Parathyroid adenoma (tissue), 2 donors: ENCODE data around the gene DOK3.

Source experiments
- H2AFZ ChIP-seq: fragments of 300-600 bp; sonication (generic); one replicate; pipeline ENCODE4 v1.7.0; 2017; ENCODE audit warnings: antibody characterized with exemption, mild to moderate bottlenecking
- H3K27ac ChIP-seq: fragments of 300-600 bp; sonication (generic); one replicate; pipeline ENCODE4 v1.7.0; 2017
- H3K27me3 ChIP-seq: fragments of 300-600 bp; sonication (generic); one replicate; pipeline ENCODE4 v1.7.0; 2017; ENCODE audit warnings: low read length; ENCODE audit not compliant: control insufficient read depth, insufficient read depth
- H3K36me3 ChIP-seq: fragments of 300-600 bp; sonication (generic); one replicate; pipeline ENCODE4 v1.7.0; 2017; ENCODE audit warnings: low read length; ENCODE audit not compliant: control insufficient read depth, insufficient read depth
- H3K4me1 ChIP-seq: fragments of 300-600 bp; sonication (generic); one replicate; pipeline ENCODE4 v1.7.0; 2017; ENCODE audit warnings: control low read depth
- H3K4me2 ChIP-seq: fragments of 300-600 bp; sonication (generic); one replicate; pipeline ENCODE4 v1.7.0; 2017; ENCODE audit warnings: low read length
- H3K4me3 ChIP-seq: fragments of 300-600 bp; sonication (generic); one replicate; pipeline ENCODE4 v1.7.0; 2017; ENCODE audit warnings: low read depth, low read length
- H3K79me2 ChIP-seq: fragments of 300-600 bp; sonication (generic); one replicate; pipeline ENCODE4 v1.7.0; 2017; ENCODE audit warnings: control low read depth
- H3K9ac ChIP-seq: fragments of 300-600 bp; sonication (generic); one replicate; pipeline ENCODE4 v1.7.0; 2017; ENCODE audit warnings: mild to moderate bottlenecking
- H3K9me3 ChIP-seq: fragments of 300-600 bp; sonication (generic); one replicate; pipeline ENCODE4 v1.7.0; 2017; ENCODE audit warnings: low read length; ENCODE audit not compliant: control insufficient read depth
- CTCF ChIP-seq: fragments of 300-600 bp; sonication (generic); IDR thresholded peaks from one replicate; pipeline ENCODE4 v1.7.0; 2017; ENCODE audit warnings: antibody characterized with exemption, mild to moderate bottlenecking
- donor health status: primary hyperparathyroidism.

The DOK3 gene

GRCh38 chr5:177500685-177501522 lies 8.7 kb downstream of the DOK3 start:
- Histone ChIP-seq H3K9me3 (no peaks in the 10 kb centered on the region), H3K36me3 (no peaks in the 10 kb centered on the region), H3K4me1 (peaks cover 13% of the 10 kb centered on the region), H2AFZ (peak overlapping the region; percentile 65), H3K4me3 (no peak overlapping the region), H3K9ac (no peak overlapping the region), H3K4me2 (peak overlapping the region; percentile 19), H3K27me3 (no peaks in the 10 kb centered on the region), H3K79me2 (no peaks in the 10 kb centered on the region), H3K27ac (no peak overlapping the region)
- peak; percentile 96 for TF ChIP-seq CTCF

- H3K9ac ChIP-seq: no peak overlapping the region
- peaks cover 13% of the 10 kb centered on the region for H3K4me1 ChIP-seq
- H3K4me3 ChIP-seq: no peak overlapping the region
- H3K79me2 ChIP-seq: no peaks in the 10 kb centered on the region
- H3K9me3 ChIP-seq: no peaks in the 10 kb centered on the region
- no peak overlapping the region for H2AFZ ChIP-seq
- no peaks in the 10 kb centered on the region for H3K36me3 ChIP-seq
- no peaks in the 10 kb centered on the region for H3K27me3 ChIP-seq
- H3K27ac ChIP-seq: no peak overlapping the region
- H3K4me2 ChIP-seq: no peak overlapping the region
- no peak for TF ChIP-seq CTCF
Measured at GRCh38 chr5:177499842-177500241, 9.8 kb downstream of the DOK3 start.

- H3K4me1 ChIP-seq: peaks cover 22% of the 10 kb centered on the region
- no peaks in the 10 kb centered on the region for H3K36me3 ChIP-seq
- H3K4me3 ChIP-seq: peak overlapping the region; percentile 75
- peak overlapping the region; percentile 48 for H3K27ac ChIP-seq
- no peaks in the 10 kb centered on the region for H3K27me3 ChIP-seq
- H3K79me2 ChIP-seq: no peaks in the 10 kb centered on the region
- peak overlapping the region; percentile 79 for H2AFZ ChIP-seq
- H3K9ac ChIP-seq: no peak overlapping the region
- TF ChIP-seq CTCF: no peak
- H3K4me2 ChIP-seq: peak overlapping the region; percentile 93
- H3K9me3 ChIP-seq: no peaks in the 10 kb centered on the region
Measured at GRCh38 chr5:177498013-177498787, 11.4 kb downstream of the DOK3 start.

- no peak for TF ChIP-seq CTCF
- peak within 1 kb of the TSS; percentile 79 for H2AFZ ChIP-seq
- peak within 1 kb of the TSS; percentile 90 for H3K27ac ChIP-seq
- peak within 1 kb of the TSS; percentile 93 for H3K4me2 ChIP-seq
- no peaks in the 10 kb centered on the region for H3K79me2 ChIP-seq
- no peaks in the 10 kb centered on the region for H3K9me3 ChIP-seq
- H3K9ac ChIP-seq: peak within 1 kb of the TSS; percentile 29
- no peaks in the 10 kb centered on the region for H3K36me3 ChIP-seq
- H3K27me3 ChIP-seq: no peaks in the 10 kb centered on the region
- peaks cover 28% of the 10 kb centered on the region for H3K4me1 ChIP-seq
- H3K4me3 ChIP-seq: peak within 1 kb of the TSS; percentile 75
Measured at GRCh38 chr5:177497292-177498012, 12.2 kb downstream of the DOK3 start, which contains the start of gene PDLIM7. Gene PDLIM7 (minus strand): TSS chr5:177497604. CDS start chr5:177496512, 1,092 bp downstream.
